GM21526 (cell line): ENCODE data around the gene CCDC146.
"Not testable (repeated sequence)": the region's sequence is repeated elsewhere in the genome, so short reads cannot be mapped to it uniquely, and the experiment has no call there.

Experiments used
- ATAC-seq: cut with Tn5 transposase; IDR thresholded peaks from one replicate; pipeline ENCODE4 v1.9.1; 2021; ENCODE audit warnings: moderate library complexity; ENCODE audit not compliant: unreplicated experiment, low FRiP score

Gene CCDC146

DNA sequence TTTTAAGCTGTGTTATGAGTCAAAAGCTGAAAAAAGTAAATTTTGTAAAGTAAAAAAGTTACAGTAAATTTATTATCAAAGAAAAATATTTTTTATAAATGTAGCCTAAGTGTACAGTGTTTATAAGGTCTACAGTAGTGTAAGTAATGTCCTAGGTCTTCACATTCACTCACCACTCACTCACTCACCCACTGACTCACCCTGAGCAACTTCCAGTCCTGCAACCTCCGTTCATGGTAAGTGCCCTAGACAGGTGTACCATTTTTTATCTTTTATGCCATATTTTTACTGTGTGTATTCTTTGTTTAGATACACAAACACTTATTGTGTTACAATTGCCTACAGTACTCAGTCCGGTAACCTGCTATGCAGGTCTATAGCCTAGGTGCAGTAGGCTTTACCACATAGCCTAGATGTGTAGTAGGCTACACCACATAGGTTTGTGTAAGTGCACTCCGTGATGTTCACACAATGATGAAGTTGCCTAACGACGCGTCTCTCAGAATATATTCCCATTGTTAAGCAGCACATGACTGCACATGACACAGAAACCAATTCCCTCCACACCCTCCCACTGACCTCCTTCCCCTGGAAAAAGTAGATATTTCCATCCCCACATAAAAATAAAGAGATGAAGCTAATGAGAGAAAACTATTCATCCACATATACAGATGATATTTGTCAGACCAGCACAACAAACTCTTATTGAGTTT lies 122.0 kb downstream of the CCDC146 start:
- no peak for ATAC-seq

DNA sequence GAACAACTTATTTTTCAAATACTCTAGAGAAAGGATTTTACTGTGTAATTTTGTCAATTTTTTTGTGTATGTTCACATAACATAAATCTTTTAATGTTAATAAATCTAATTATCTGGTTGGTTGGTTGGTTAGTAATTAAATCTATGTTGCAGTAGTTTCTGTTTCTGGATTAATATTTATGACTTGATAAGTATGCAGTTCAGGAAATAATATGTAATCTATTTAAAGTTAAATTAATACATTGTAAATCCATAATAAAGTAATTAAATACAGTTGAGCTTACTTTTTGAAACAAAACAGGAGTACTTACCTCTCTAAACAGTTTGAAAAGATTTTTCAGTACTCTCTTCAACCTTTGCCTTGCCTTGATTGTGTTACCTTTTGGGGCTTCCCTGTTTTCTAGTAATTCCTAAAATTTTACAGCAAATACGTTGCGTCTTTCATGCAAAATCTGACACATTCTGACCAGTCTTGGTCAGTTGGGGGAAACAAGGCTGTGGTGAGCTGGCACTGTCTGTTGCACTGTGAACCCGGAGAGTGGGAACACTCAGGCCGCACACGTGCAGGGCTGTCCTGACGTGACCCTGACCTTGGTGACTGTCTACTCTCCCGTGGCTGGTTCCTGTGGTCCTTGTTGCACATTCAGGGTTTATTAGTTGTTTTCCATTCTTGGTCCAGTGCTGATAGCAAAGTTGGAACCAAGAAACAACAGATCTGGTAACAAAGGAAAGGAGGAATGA lies 122.8 kb downstream of the CCDC146 start:
- ATAC-seq: no peak

DNA sequence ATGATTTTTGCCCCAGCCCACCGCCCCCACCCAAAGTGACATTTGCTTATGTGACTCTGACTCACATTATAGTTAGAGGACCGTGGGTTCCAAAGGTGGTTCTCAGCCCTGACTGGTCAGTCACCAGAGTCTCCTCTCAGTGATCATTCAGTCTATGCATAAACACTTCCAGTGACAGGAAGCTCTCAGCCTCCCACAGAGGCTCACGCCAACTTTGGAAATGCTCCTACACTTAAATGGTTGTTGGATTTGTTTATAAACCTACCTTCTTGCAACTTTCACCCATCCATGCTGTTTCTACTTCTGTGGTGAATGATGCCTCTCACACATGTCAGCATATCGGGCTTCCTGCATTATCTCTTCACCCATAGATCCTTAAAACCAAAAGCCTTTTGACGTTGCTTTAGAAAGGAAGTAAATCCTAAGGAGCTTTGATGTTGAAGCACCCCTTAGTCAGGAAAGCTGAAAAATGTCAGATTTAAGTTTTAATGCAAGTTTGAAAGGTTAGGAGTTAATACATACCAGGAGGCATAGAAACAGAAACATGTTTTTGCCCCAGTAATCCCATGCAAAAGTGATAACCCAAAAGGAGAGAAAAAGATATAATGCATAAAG lies 123.7 kb downstream of the CCDC146 start:
- no peak for ATAC-seq

DNA sequence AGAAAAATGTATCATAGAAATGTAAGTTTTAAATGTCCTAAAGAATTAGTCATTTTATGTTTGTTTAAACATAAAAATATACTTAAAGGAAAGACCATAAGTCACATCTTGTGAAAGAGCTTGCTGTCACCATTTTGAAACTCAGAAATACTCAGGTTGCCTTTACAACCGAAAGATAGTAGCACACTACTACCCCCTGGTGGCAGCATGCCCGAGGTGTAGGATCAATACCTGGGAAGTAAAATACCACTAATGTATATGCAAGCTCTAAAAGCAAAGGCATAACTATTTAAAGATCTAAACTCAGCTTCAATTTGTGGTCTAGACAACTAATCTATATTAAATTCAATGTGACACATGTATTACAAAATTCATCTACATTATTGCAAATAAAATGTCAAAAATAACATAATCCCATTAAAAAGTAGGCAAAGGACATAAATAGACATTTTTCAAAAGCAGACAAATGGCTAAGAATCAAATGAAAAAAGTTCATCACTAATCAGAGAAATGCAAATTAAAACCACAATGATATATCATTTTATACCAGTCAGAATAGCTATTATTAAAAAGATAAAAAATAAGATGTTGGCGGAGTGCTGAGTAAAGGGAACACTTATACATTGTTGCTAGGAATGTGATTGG lies 124.9 kb downstream of the CCDC146 start:
- peak; percentile 84 for ATAC-seq

DNA sequence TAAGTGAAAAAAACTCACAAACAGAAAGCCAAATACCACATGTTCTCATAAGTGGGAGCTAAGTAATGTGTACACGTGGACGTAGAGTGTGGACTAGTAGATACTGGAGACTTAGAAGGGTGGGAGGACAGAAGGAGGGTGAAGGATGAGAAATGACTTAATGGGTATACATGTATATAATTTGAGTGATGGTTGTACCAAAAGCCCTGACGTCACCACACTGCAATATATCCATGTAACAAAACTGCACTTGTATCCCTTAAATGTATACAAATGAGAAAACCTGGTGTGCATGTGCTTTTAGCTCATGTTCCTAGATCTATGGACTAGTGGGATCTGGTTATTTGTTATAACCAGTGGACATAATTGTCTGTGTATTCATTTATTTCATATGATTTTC lies 125.7 kb downstream of the CCDC146 start:
- ATAC-seq: no peak

DNA sequence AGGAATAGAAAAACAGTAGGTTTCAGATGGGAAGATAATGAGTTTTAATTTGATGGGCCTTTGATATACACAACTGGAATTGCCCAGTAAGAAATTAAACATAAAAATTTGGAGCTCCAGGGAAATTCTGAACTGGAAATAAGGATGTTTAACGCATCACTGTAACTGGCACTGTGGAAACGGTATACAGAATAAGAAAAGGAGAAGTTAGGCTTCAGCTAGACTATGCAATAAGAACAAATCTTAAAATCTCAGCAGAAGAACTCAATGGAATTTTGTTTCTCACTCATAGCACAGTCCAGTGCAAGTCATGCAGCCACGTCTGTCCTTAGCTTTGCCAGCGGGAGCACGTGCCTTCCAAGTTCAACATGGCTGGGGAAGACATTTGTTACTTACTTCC lies 130.1 kb downstream of the CCDC146 start:
- ATAC-seq: no peak

DNA sequence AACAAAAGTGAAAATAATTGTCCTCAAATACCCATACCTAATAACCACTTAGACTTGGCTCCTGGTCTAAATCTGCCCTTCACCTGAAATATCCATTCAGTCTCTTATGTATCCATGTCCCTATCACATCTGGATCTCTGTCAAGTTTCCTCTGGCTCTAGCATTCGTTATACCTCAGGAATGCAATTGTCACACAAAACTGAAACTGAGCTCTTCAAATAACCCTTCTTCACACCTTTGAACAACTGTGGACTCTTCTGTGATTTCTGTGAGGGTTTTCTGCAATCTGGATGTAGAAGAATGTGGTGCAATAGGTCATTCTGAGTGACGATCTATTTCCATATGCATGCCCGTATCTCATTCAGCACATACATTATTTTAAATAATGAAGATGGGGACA lies 130.7 kb downstream of the CCDC146 start:
- no peak for ATAC-seq

DNA sequence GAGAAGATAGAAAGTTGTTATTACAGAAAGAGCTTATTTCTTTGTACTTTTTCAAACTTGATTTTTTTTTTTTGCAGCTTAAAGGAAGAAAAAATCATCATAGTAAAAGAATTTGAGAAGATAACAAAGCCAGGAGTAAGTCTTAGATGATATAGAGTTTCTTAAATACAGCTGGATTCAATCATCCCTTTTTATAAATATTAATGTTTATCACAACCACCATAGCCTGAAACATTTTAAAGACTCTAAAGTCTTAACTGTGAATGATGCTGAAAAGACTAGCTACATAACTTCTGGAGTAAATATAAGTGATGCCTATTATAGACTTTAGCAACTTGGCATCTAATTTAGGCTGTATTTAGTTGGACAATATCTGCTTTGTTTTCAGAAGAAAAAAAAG lies 132.0 kb downstream of the CCDC146 start:
- no peak for ATAC-seq

DNA sequence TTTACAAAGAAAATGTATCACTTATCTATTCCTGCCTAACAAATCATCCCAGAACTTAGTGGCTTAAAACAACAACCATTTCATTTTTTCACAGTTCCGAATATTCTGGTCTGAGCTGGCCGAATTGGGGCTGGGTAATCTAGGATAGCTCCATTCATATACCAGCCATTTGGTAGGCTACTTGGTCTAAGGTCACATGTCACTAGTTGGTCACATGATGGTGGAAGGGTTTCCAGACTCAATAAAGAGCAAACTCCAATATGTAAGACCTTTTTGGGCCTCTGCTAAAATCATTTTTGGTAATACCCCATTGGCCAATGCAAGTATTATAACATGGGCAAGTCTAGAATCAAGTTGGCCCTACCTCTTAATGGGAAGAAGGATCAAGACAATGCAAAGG lies 132.5 kb downstream of the CCDC146 start:
- no peak for ATAC-seq

DNA sequence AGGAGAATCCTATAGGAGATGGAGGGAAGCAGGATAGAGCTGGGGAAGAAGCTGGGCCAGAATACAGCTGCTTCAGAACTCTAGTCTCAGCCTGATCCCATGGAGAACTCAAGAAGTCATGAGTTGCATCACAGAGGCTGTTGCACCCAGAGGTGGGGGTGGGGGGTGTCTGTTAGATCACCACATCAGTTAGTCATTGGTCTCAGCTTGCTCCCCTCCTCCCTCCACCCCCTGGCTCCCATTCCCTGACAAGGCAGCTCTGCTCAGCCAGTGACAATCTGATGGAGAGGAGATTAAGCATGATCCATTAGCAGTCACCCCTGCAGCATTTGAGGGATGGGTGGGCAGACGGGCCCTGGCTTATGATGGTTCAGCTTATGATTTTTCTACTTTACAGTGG lies 135.6 kb downstream of the CCDC146 start:
- ATAC-seq: no peak

DNA sequence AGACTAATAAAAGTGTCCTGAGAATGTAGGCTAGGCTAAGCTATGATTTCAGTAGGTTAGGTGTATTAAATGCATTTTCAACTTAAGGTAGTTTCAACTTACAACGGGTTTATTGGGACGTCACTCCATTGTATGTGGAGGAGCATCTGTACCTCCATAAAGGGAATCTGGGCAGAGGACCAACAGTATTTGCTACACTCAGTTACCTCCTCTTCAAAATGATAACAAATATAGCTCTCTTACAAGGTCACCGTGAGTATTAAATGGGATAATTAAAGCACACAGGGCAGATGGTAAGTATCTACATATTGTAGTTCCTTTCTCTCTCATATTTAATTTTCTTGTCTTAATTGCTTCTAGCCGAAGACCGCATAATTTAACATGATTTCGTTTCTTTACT lies 136.2 kb downstream of the CCDC146 start:
- ATAC-seq: no peak

DNA sequence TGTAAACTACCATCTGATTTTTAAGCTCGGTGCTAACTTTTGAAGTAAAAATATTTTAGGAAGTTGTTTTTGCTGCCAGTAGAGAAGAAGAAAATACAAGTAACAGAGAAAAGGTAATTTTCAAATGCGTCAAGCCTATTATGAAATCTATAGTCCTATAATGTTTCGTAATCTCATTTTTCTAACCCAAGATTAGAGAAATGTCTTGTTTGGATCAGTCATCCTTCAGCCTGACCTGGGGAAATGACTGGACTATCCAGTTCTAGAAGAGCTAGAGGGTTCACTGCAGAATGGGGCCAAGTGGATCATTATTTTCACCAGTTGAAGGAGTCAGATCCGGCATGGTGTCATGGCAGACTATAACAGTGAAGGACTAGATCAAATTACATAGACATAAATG lies 139.9 kb downstream of the CCDC146 start:
- ATAC-seq: no peak

DNA sequence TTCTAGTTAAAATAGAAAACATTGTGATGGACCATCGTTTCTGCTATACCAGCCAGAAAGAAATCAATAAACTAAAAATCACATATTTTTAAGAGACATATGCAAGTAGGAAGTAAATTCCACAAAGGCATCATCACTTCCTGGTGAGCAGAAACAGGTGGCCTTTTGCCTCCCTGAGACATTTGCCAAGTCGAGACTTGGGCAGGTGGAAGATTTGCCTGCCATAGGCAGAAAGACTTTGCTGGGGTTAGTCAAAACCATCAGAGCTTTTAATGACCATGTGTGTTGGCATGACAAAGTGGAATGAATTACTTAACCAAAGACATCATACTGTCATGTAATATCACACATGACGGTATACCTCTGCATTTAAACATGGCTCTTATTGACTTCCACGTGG lies 143.3 kb downstream of the CCDC146 start:
- no peak for ATAC-seq

DNA sequence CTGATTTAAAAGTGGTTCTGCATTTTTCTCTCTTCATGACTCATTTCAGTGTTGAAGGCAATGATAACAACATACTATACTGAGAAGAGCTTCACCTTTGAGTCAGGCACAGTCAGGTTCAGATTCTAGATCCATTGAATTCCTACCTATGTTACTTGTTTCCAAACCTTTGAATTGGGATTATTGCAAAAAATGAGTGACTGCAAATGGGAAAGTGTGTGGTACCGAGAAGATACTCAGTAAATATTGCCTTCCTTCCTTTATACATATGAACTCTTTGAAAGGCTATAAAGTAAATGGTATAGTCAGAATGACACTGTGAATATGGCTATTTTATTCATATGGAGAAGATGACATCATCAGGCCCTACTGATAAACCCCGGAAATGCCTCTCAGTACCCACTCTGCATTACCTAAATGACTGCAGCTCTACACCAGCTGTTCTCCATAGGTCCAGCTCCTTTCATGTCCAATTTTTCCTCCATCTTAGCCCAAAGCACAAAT lies 143.9 kb downstream of the CCDC146 start:
- peak; percentile 78 for ATAC-seq

DNA sequence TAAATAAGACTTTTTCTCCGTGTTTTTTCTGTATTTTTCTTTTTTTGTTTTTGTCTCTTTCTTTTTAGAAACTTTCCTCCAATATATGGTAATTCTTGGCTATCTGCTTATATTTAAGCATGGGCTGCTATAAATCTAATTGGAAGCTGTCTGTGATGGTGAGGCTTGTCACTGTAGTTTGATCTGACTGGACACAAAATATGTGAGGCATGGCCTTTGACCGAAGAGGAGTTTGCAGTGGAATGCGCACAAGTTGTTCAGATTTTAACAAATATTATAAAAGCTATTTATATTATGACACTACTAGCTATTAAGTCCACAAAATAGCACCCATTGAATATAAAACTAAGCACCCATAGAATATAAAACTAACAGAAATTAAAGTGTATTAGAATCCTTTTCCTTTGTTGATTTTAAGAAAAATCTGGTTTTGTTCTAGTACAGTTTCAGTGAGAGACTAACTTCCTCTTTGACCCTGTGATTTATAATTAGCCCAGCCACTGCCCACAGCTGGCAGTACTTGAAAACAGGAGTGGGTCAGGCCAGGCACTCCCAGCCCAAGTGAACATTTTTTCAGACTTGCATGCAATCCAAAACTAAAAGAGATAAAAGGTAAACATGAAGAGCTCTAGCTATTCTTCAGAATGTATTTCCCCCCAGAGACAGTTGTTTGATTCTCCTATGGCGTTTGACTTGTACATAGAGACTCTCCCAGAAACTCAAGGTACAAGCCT lies 147.1 kb downstream of the CCDC146 start:
- peak; percentile 82 for ATAC-seq

DNA sequence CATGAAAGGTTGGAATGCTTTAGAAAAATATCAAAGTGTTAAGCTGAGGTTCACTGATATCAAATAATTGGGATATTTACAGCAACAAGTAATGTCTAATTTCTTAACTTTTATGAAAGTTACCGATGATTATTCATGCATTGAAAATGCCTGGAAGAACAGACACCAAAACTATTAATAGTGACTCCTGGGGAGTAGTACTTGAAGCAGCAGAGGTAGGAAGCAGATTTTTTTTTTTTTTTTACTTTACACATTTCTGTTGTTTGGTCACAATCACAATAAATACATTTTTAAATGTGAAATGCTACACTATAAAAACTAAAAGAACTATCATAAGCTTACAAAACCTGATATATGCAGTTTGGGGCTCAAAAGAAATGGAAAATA lies 147.7 kb downstream of the CCDC146 start:
- ATAC-seq: no peak

DNA sequence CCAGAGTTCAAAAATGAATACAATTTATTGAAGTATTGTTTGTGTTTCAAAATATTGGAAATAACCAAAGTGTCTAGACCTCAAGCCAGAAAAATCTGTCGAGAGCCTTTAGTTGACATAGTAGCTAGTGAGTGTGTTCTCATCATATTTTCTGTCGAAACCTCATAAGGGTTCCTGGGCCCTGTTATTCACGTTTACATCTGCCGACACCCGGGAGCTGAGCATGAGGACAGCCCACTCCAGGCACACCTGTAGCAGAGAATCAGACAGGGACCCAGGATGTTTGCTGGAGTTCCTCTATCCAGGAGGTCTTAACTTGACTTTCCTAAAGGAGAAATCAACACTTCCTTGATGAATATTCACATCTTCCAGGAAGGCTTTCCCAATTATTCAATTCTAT lies 149.4 kb downstream of the CCDC146 start:
- ATAC-seq: no peak

DNA sequence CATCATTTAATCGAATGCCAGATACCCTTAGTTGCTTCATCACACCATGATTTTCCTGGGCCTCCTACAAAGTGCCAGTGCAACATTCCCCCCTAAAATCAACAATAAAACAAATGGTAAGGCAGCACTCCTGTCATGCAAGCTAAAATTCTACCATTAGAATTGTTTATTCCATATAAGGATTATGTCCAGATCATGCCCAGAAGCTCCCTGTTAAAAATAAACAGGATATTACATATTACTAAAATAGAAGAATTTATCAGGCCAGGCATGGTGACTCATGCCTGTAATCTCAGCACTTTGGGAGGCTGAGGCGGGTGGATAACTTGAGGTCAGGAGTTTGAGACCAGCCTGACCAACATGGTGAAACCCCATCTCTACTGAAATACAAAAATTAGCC lies 153.2 kb downstream of the CCDC146 start:
- ATAC-seq: not testable (repeated sequence)

DNA sequence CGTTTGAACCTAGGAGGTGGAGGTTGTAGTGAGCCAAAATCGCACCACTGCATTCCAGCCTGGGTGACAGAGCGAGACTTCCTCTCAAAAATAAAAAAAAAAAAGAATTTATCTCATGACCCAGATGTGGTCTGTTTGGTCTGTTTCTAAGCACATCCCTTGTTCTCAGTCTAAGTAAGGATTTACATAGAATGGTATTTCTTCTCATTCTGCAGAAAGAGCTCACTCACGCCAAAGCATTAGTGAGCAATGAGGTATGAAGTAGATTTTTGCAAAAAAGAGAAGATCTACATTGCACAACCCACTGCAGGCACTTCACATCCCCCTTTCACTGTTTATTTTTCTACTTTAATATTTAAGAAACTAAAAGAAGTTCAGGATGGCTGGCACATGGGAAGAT lies 153.7 kb downstream of the CCDC146 start:
- ATAC-seq: no peak

DNA sequence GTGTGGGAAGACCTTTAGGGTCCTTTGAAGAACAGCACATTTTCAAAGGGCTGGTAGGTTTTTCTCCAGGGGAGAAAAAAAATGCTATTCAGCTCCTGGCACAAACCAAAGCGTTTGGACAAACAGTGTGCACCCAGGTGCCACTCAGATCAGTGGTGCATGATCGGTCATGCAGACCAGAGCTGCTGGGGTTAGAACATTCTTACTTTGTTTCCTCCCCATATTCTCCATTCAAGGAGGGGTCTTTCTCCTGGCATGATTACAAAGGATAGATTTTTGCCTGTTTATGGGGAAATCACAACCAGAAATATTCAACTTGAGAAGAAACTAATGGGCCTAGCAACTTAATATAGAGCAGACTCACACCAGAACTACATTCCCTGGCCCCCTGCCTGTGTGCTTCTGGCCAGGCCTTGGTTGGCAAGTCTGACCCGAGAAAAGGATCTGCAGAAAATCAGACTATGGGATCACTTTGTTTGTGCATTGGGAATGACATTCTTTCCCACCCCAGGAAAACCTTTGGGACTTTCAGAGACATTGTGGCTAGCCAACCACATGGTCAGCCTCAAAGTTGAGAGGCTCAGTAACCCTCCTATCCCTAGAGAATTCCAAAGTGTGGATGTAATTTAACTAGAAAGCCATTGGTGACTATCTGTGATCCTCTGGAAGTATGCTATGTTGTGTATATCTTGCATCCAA lies 159.5 kb downstream of the CCDC146 start:
- no peak for ATAC-seq
